Activated naive CD4-positive, alpha-beta T cell treated with anti-CD3 and anti-CD28 coated beads for 36 hours (primary cell): ENCODE results near the gene SIX2. TPM values are rescaled to one million over a fixed set of nuclear protein-coding genes. Genes with fewer than 3 reads are reported as not detected.

Experiments used
- CTCF ChIA-PET: fragments of 350-600 bp; sonication (Branson Sonifier 250); formaldehyde crosslinking; loops from one replicate; lab custom pipeline; 2021; ENCODE audit warnings: antibody characterized with exemption; lab: Charles Lee
- DNase-seq: peaks from one replicate; pipeline ENCODE4 v3.0.0-alpha.2; 2020
- H3K27ac Mint-ChIP-seq: one replicate; pipeline ENCODE4 v1.8.0; 2021; ENCODE audit warnings: mild to moderate bottlenecking, mixed read lengths
- H3K27me3 Mint-ChIP-seq: one replicate; pipeline ENCODE4 v1.8.0; 2021; ENCODE audit warnings: low read depth, mixed read lengths
- H3K36me3 Mint-ChIP-seq: one replicate; pipeline ENCODE4 v1.8.0; 2021; ENCODE audit warnings: low read depth, mixed read lengths
- H3K4me1 Mint-ChIP-seq: one replicate; pipeline ENCODE4 v1.8.0; 2021; ENCODE audit warnings: low read depth, mixed read lengths
- H3K4me3 Mint-ChIP-seq: one replicate; pipeline ENCODE4 v1.8.0; 2021; ENCODE audit warnings: mild to moderate bottlenecking, moderate library complexity, mixed read lengths
- H3K9me3 Mint-ChIP-seq: one replicate; pipeline ENCODE4 v1.8.0; 2021; ENCODE audit warnings: mixed read lengths
- intact Hi-C: fragments of 100-400 bp; cut with micrococcal nuclease; formaldehyde crosslinking; loops from one replicate; pipeline ENCODE4 v1.15.1; 2023
- total RNA-seq, 2 experiments: library from RNA; stranded (reverse); gene quantifications; one replicate each; pipeline ENCODE4 v1.2.3, GENCODE V29; 2021

Gene SIX2
- total RNA-seq, 2 experiments from 2014 or later = not detected

DNA sequence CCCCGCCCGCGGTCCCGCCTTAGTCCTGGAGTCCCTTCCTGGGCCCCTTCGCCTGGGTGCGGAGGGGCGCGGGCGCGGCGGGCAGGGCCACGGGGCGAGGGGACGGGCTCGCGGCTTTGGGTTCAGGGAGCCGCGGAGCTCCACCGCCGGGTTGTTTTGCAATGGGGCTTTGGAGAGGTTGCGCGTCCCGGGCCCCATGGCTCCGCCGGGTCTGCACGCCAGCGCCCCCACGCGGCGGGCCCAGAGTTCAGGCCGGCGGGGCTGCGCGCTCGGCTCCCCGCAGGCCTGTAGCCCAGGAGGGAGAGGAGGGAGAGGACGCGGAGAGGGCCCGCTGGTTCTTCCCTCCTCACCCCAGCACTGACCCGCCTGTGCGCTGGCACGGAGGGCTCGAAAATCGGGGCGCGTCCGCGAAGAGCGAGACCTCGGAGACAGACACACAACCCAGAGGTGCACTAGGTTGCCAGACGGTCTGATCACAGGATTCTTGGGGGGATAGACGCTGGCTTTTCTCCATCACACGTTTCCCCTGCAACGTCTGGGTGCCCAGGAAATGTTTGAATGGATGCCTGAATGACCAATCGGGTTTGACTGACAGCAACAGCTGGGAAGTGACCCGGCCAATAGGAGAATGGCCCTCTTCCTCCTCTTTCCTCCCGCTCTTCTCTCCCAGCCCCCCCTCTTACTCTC, 4.9 kb upstream of the SIX2 start:
- peaks cover 18% of the 10 kb centered on the region for H3K4me1 Mint-ChIP-seq
- no peak overlapping the region for H3K27ac Mint-ChIP-seq
- peaks cover 64% of the 10 kb centered on the region for H3K27me3 Mint-ChIP-seq
- intact Hi-C loops = loop anchor here (2.0 kb wide), 1 partner anchor 31 kb away; no protein-coding TSS in a partner anchor
- DNase-seq = peak; percentile 53
- no peaks in the 10 kb centered on the region for H3K9me3 Mint-ChIP-seq
- H3K4me3 Mint-ChIP-seq = no peak overlapping the region
- CTCF ChIA-PET = no interaction called here
- H3K36me3 Mint-ChIP-seq = no peaks in the 10 kb centered on the region

DNA sequence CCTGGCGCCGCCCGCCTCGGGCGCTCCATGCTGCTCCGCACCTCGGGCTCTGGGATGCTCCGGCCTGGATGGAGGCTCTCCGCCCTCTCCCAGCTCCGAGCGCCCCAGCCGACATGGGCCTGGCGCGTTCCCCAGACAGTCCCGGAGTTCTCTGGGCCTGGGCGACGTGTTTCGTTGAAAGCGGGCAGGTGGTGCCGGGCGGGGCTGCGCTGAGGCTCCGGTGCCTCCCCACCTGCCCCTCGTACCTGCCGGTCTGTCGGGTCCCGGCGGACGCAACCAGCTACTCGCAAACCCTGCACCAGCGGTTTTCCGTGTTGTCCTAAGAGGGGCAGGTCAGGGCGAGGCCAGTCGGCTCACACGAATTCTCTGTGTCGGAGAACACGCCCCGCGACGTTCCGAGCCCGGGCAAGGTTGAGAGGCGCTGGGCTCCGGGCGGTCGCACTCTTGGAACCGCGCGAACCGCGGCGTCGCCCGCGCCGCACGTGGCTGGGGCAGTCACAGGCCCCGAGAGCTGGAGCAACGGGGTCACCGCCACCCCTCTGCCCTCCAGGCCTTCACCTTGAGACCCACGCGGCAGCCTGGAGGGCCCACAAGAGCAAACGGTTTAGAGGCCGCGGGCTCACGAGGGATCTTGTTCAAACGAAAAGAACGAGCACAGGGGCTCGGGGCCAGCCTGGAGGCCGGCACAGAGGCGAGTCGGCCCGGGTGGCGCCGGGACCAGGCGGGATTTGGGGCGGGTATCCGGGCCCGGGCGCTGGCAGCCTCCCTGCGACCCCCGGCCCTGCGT, 4.2 kb upstream of the SIX2 start:
- DNase-seq = no peak
- peaks cover 19% of the 10 kb centered on the region for H3K4me1 Mint-ChIP-seq
- peaks cover 65% of the 10 kb centered on the region for H3K27me3 Mint-ChIP-seq
- intact Hi-C loops = loop anchor here (2.0 kb wide), 1 partner anchor 31 kb away; no protein-coding TSS in a partner anchor
- H3K9me3 Mint-ChIP-seq = no peaks in the 10 kb centered on the region
- CTCF ChIA-PET = interaction anchor here (0.9 to 1.2 kb wide), 3 partner anchors 31 to 482 kb away, joined by 3 to 4 read pairs (median 3); no protein-coding TSS in a partner anchor
- no peak overlapping the region for H3K27ac Mint-ChIP-seq
- H3K4me3 Mint-ChIP-seq = no peak overlapping the region
- no peaks in the 10 kb centered on the region for H3K36me3 Mint-ChIP-seq

DNA sequence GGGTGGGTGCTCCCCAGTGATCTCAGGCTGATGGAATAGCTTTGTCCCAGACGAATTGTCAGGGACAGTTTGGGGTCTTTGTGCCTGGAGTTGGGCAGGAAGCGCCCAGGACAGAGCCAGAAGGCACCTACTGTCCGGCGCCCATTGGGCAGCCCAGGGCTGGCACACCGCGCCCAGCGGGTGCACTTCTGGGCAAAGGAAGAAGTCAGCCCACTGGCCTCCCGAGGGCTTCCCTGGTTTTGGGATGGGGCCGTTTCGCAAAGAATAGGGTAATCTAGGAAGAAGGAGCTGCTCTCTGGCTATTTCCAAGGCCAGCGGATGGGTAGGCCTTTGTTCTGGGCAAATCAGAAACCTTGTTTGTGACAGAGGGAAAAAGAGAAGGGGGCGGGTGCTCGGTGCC, 3.5 kb upstream of the SIX2 start:
- CTCF ChIA-PET = interaction anchor here (0.9 to 1.2 kb wide), 3 partner anchors 31 to 482 kb away, joined by 3 to 4 read pairs (median 3); no protein-coding TSS in a partner anchor
- Mint-ChIP-seq H3K9me3 (no peaks in the 10 kb centered on the region), H3K27me3 (peaks cover 70% of the 10 kb centered on the region), H3K4me1 (peaks cover 19% of the 10 kb centered on the region), H3K27ac (no peak overlapping the region), H3K36me3 (no peaks in the 10 kb centered on the region), H3K4me3 (no peak overlapping the region)
- intact Hi-C loops = no loop called here
- no peak for DNase-seq

DNA sequence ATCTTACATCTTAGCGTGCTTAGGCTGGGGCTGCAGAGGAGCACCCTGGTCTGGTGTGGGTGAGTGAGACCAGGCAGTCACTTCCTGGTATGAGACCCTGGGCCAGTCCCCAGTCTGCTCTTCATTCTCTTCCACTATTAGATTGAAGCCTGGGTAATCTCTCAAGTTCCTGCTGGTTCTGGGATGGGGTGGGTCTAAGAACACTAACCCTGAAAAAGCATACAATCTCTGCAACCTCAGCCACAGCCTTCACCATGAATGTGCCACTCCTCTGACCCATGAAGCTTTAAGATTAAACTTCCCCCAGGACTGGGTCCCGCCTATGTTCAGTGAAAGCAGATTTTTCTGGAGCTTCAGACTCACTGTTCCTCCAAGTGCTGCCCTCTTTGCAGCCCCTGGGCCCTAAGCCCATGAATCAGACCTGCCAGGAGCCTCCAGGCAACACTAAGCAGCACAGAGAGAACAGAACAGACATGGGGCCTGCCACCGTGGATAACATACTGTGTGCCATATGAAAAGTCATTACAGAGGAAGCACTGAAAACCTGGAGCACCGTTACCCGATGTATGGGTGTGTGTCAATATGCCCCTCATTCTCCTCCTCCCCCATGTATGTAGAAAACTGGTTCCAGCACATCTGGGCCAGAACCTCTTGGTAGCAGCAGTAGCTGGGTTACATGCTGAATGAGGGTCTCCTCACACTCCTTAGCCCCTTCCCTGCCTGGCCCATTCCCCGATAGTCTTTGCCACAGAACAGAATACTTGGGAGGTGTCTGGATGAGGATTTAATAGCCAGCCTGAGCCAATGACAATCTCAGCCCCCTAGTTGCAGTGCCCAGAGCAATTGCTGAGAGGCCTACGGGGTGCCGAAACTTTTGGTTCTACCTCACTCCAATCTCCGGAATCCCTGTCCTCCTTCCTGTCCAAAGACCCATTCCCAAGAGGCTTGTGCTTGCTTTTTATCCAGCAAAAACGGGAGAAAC, 2.7 kb upstream of the SIX2 start:
- intact Hi-C loops = no loop called here
- Mint-ChIP-seq H3K27ac (no peak overlapping the region), H3K9me3 (no peaks in the 10 kb centered on the region), H3K36me3 (no peaks in the 10 kb centered on the region), H3K4me1 (peaks cover 19% of the 10 kb centered on the region), H3K27me3 (peaks cover 74% of the 10 kb centered on the region), H3K4me3 (no peak overlapping the region)
- no peak for DNase-seq
- CTCF ChIA-PET = interaction anchor here (1.1 to 1.2 kb wide), 2 partner anchors 30 to 483 kb away, joined by 3 to 4 read pairs; no protein-coding TSS in a partner anchor

DNA sequence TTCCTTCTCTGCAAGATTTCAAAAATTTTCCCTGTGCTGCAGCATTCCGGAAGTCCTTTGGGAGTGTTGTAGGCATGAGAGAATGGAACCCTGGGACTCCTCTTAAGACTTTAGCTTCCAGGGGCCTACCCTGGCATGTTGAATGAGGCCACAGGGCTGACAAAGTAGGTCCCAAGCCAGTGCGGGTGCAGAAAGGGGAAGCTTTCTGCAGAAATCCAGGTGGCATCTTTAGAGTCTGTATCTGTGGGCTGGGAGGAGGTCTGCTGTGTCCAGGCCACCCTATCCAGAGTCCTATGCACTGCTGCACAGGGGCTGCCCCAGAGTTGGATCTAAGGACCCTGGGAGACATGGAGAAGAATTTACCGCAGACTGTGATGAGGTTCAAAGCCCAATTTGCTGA, 1.9 kb upstream of the SIX2 start:
- Mint-ChIP-seq H3K9me3 (no peaks in the 10 kb centered on the region), H3K4me3 (no peak overlapping the region), H3K27me3 (peaks cover 74% of the 10 kb centered on the region), H3K4me1 (peaks cover 24% of the 10 kb centered on the region), H3K36me3 (no peaks in the 10 kb centered on the region), H3K27ac (no peak overlapping the region)
- CTCF ChIA-PET = no interaction called here
- intact Hi-C loops = no loop called here
- no peak for DNase-seq

- CTCF ChIA-PET = no interaction called here
- no peaks in the 10 kb centered on the region for H3K9me3 Mint-ChIP-seq
- H3K4me1 Mint-ChIP-seq = peaks cover 25% of the 10 kb centered on the region
- intact Hi-C loops = no loop called here
- DNase-seq = no peak
- peaks cover 73% of the 10 kb centered on the region for H3K27me3 Mint-ChIP-seq
- H3K4me3 Mint-ChIP-seq = no peak overlapping the region
- no peak overlapping the region for H3K27ac Mint-ChIP-seq
- H3K36me3 Mint-ChIP-seq = no peaks in the 10 kb centered on the region
These were observed 1.4 kb upstream of the SIX2 start for GRCh38 chr2:45010702-45011012.

DNA sequence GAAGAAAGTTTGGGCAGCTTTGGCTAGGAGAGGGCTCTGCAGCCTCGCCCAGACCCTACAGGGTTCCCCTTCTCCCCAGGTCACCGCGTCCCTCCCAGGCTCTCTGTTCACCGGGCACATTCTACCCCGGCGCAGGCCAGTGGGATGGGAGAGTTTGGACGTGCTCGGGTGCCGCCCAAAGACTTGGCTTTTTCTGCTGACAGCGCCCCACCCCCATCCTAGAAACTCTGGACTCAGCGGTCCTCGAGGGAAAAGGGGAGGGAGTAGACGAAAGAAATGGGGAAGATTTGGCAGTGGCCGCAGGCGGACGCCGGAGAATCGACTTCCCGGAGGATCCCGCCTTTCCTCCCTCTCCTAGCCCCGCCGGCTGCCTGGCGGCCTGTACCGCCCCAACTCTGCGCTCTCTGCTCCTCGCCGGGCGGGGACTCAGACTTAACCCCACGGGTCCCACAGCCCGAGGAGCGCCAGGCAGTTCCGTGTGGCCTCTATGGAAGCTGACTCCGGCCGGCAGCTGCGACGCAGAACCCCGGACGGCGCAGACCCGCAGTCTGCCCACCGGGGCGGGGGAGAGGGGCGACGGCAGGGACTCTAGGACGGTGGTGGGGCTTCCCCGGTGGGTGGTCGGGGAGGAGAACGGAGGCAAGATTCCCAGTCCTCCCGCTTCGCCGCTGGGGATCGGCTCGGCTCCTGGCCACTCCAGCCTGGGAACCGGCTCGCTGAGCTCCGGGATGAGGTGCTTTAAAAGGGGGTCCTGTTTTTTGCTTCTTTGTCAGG, 863 bp upstream of the SIX2 start:
- no peak overlapping the region for H3K4me3 Mint-ChIP-seq
- CTCF ChIA-PET = interaction anchor here (1.6 kb wide), 1 partner anchor 28 kb away, joined by 5 read pairs; no protein-coding TSS in a partner anchor
- H3K4me1 Mint-ChIP-seq = peaks cover 31% of the 10 kb centered on the region
- H3K27me3 Mint-ChIP-seq = peaks cover 73% of the 10 kb centered on the region
- no peaks in the 10 kb centered on the region for H3K36me3 Mint-ChIP-seq
- no peak overlapping the region for H3K27ac Mint-ChIP-seq
- DNase-seq = no peak
- intact Hi-C loops = loop anchor here (2.0 kb wide), 1 partner anchor 69 kb away; the partner anchor contains the start of gene SIX3
- no peaks in the 10 kb centered on the region for H3K9me3 Mint-ChIP-seq

GRCh38 chr2:45008296-45009129, 739 bp downstream of the SIX2 start:
- H3K9me3 Mint-ChIP-seq = no peaks in the 10 kb centered on the region
- DNase-seq = no peak
- peak overlapping the region; percentile 50 for H3K4me3 Mint-ChIP-seq
- peaks cover 31% of the 10 kb centered on the region for H3K4me1 Mint-ChIP-seq
- H3K36me3 Mint-ChIP-seq = no peaks in the 10 kb centered on the region
- CTCF ChIA-PET = interaction anchor here (1.0 to 1.8 kb wide), 3 partner anchors 27 to 54 kb away, joined by 3 to 5 read pairs (median 4); no protein-coding TSS in a partner anchor
- peaks cover 77% of the 10 kb centered on the region for H3K27me3 Mint-ChIP-seq
- H3K27ac Mint-ChIP-seq = no peak overlapping the region
- intact Hi-C loops = loop anchor here (2.0 kb wide), 1 partner anchor 68 kb away; the partner anchor contains the start of gene SIX3

- DNase-seq = no peak
- Mint-ChIP-seq H3K4me3 (no peak overlapping the region), H3K36me3 (no peaks in the 10 kb centered on the region), H3K27ac (no peak overlapping the region), H3K9me3 (no peaks in the 10 kb centered on the region), H3K27me3 (peaks cover 83% of the 10 kb centered on the region), H3K4me1 (peaks cover 31% of the 10 kb centered on the region)
- intact Hi-C loops = loop anchor here (2.0 kb wide), 1 partner anchor 67 kb away; the partner anchor contains the start of gene SIX3
- CTCF ChIA-PET = interaction anchor here (1.8 kb wide), 1 partner anchor 27 kb away, joined by 4 read pairs; no protein-coding TSS in a partner anchor
These were observed 1.3 kb downstream of the SIX2 start for GRCh38 chr2:45007961-45008295.

DNA sequence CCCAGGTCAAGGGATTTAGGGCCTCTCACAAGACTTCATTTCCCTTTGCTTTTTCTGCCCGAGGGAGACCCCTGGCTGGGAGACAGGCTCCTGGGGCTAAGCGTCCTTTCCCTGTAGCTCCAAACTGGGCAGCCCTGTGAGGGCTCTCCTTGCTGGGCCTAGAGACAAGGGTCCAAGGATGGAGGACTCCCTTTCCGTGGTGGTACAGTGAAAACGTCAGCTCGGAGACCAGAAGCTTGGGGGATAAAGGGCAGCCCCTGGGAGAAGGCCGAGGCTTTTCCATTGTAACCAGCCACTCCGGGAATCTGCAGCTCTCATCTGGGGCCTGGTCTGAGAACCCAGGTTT, 2.3 kb downstream of the SIX2 start:
- Mint-ChIP-seq H3K9me3 (no peaks in the 10 kb centered on the region), H3K36me3 (no peaks in the 10 kb centered on the region), H3K27ac (no peak overlapping the region), H3K4me1 (peaks cover 29% of the 10 kb centered on the region), H3K4me3 (no peak overlapping the region), H3K27me3 (peaks cover 79% of the 10 kb centered on the region)
- DNase-seq = no peak
- intact Hi-C loops = no loop called here
- CTCF ChIA-PET = interaction anchor here (0.6 to 1.8 kb wide), 2 partner anchors 26 to 1257 kb away, joined by 4 read pairs; no protein-coding TSS in a partner anchor
